Effector memory CD4-positive, alpha-beta T cell (primary cell): ENCODE measurements around the gene COQ10B.
"Not testable (repeated sequence)": the region's sequence is repeated elsewhere in the genome, so short reads cannot be mapped to it uniquely, and the experiment has no call there.

Experiments used
- DNase-seq, 3 donors: peaks; one replicate each; pipeline ENCODE4 v3.0.0-alpha.2; 2020
- H3K27ac ChIP-seq: 2 replicates; pipeline ENCODE4 v1.7.0; 2013; ENCODE audit warnings: mild to moderate bottlenecking, low read length, moderate library complexity; ENCODE audit not compliant: insufficient read depth, poor library complexity, severe bottlenecking
- H3K27me3 ChIP-seq: replicated peaks from 2 replicates; pipeline ENCODE4 v1.7.0; 2013; ENCODE audit warnings: mild to moderate bottlenecking, low read length; ENCODE audit not compliant: insufficient read depth, control insufficient read depth, poor library complexity, severe bottlenecking
- H3K36me3 ChIP-seq: 2 replicates; pipeline ENCODE4 v1.7.0; 2013; ENCODE audit warnings: mild to moderate bottlenecking, low read length, moderate library complexity; ENCODE audit not compliant: control insufficient read depth, insufficient read depth
- H3K4me1 ChIP-seq: 2 replicates; pipeline ENCODE4 v1.7.0; 2013; ENCODE audit warnings: low read length, mild to moderate bottlenecking; ENCODE audit not compliant: control insufficient read depth, insufficient read depth, poor library complexity, severe bottlenecking
- H3K4me3 ChIP-seq: 2 replicates; pipeline ENCODE4 v1.7.0; 2013; ENCODE audit warnings: low read length, low read depth, mild to moderate bottlenecking; ENCODE audit not compliant: insufficient read depth, poor library complexity, severe bottlenecking
- H3K9me3 ChIP-seq: 2 replicates; pipeline ENCODE4 v1.7.0; 2013; ENCODE audit warnings: mild to moderate bottlenecking, low read length, moderate library complexity; ENCODE audit not compliant: control insufficient read depth

Gene COQ10B

DNA sequence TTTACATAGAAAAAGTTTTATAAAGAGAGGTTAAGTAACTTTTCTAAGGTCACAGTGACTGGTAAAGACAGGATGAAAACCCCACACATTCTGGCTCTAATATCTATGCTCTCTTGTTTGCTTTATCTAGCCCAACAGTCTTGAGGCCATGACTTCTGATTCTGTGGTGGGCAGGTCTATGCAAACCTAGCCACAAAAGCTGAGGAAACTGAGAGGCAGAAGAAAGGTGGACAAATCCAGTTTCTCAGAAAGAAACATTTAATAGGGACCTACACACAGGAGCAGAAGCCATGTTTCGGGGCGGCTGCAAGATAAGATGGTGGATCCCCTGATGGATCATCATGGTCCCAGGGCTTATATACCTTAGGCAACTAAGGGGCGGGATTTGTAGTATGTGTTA is 24.4 kb downstream of the COQ10B start:
- Histone ChIP-seq H3K27me3 (no peaks in the 10 kb centered on the region), H3K27ac (no peak overlapping the region), H3K4me3 (no peak overlapping the region), H3K36me3 (peaks cover 54% of the 10 kb centered on the region), H3K9me3 (no peaks in the 10 kb centered on the region), H3K4me1 (no peaks in the 10 kb centered on the region)
- DNase-seq: no peak

DNA sequence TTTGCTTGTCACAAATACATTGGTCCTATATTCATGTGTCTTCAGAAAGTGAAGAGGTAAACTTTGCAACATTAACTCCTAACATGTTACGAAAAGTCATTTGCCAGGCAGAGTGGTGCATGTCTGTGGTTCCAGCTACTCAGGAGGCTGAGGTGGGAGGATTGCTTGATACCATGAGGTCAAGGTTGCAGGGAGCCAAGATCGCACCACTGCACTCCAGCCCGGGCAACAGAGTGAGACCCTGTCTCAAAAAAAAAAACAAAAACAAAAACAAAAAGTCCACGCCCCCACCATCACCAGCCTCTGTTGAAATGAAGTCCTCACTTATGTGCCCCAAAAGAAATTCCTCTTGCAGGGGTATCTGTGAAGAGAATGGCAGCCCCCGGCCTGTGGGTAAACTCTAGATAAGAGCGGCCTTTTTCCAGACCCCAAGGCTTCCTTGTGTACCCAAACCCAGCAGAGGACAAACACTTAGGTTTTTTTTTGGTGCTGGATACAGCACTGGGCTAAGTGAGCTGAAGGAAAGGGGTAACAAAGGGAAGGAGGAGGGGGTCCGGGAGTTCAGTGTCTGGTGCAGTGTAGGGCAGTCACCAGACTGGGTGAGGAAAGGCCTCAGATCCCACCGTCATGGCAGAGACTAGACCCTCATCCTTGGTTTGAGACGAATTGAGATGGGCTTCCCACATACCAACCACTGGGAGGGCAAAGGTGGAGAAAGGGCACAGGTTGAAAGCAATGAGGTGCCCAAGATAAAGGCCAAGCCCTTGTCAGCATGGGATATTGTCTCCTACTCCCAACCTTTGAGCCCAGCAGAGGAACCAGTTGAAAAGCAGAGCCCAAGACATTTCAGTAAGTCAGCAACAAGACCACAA is 27.0 kb downstream of the COQ10B start:
- no peak overlapping the region for H3K4me3 ChIP-seq
- H3K36me3 ChIP-seq: peaks cover 34% of the 10 kb centered on the region
- peaks cover 6% of the 10 kb centered on the region for H3K9me3 ChIP-seq
- no peaks in the 10 kb centered on the region for H3K4me1 ChIP-seq
- no peak for DNase-seq
- no peaks in the 10 kb centered on the region for H3K27me3 ChIP-seq
- no peak overlapping the region for H3K27ac ChIP-seq

GRCh38 chr2:197484248-197484647 is 30.9 kb downstream of the COQ10B start:
- peaks cover 41% of the 10 kb centered on the region for H3K36me3 ChIP-seq

GRCh38 chr2:197486175-197486574 is 32.8 kb downstream of the COQ10B start:
- H3K9me3 ChIP-seq: peaks cover 6% of the 10 kb centered on the region
- no peaks in the 10 kb centered on the region for H3K4me1 ChIP-seq
- no peak overlapping the region for H3K27ac ChIP-seq
- H3K4me3 ChIP-seq: no peak overlapping the region
- peaks cover 48% of the 10 kb centered on the region for H3K36me3 ChIP-seq
- no peak for DNase-seq
- H3K27me3 ChIP-seq: no peaks in the 10 kb centered on the region

More at GRCh38 chr2:197484248-197484647, 30.9 kb downstream of the COQ10B start:
- not testable (repeated sequence) for H3K9me3 ChIP-seq, DNase-seq, H3K27ac ChIP-seq, H3K4me1 ChIP-seq, H3K27me3 ChIP-seq, H3K4me3 ChIP-seq

DNA sequence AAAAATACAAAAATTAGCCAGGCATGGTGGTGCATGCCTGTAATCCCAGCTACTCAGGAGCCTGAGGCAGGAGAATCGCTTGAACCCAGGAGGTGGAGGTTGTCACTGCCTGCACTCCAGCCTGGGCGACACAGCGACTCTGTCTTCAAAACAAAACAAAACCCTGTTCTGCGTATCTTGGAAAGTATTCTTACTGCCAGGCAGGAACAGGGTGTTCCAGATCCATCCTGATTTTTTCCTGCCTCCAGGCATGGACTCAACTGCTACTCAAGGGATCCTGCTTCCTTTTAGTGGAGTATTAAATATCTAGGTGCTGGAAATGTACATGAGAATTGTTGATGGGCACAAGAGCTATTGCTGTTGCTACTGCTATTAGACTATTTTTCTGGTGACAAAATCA is 34.0 kb downstream of the COQ10B start:
- H3K36me3 ChIP-seq: peaks cover 60% of the 10 kb centered on the region
- no peaks in the 10 kb centered on the region for H3K27me3 ChIP-seq
- H3K27ac ChIP-seq: no peak overlapping the region
- no peak overlapping the region for H3K4me3 ChIP-seq
- H3K4me1 ChIP-seq: no peaks in the 10 kb centered on the region
- DNase-seq: no peak
- H3K9me3 ChIP-seq: peaks cover 6% of the 10 kb centered on the region

DNA sequence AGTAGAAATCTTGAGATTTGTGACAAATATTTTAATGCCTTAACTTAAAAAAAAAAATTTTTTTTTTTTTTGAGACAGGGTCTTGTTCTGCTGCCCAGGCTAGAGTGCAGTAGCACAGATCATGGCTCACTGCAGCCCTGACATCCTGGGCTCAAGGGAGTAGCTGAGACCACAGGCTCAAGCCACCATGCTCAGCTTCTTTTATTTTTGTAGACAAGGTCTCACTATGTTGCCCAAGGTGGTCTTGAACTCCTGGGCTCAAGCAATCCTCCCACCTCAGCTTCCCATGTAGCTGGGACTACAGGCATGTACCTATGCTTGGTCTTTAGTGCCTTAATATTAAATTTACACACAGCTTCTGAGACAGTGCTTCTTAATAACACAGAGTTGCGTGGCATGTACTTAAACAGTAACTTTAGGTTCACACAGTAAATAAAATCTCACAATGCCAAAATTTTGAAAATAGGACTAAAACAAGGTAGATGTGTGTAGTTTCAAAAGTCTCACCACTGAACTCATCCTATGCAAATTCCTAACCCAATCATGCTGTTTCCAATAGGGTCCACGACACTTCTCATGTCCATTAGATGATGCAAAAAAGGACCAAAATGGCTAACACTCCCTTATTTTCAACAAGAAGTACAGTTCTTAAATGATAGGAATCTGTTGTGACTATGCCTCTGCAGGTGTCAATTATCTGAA is 42.2 kb downstream of the COQ10B start:
- no peak overlapping the region for H3K4me3 ChIP-seq
- no peak for DNase-seq
- H3K9me3 ChIP-seq: no peaks in the 10 kb centered on the region
- H3K27me3 ChIP-seq: no peaks in the 10 kb centered on the region
- no peak overlapping the region for H3K27ac ChIP-seq
- H3K4me1 ChIP-seq: peaks cover 23% of the 10 kb centered on the region
- H3K36me3 ChIP-seq: peaks cover 53% of the 10 kb centered on the region

GRCh38 chr2:197496695-197497094 is 43.3 kb downstream of the COQ10B start:
- DNase-seq: no peak
- H3K9me3 ChIP-seq: no peaks in the 10 kb centered on the region
- no peak overlapping the region for H3K4me3 ChIP-seq
- no peak overlapping the region for H3K27ac ChIP-seq
- no peaks in the 10 kb centered on the region for H3K27me3 ChIP-seq
- peaks cover 42% of the 10 kb centered on the region for H3K36me3 ChIP-seq
- H3K4me1 ChIP-seq: peaks cover 23% of the 10 kb centered on the region

DNA sequence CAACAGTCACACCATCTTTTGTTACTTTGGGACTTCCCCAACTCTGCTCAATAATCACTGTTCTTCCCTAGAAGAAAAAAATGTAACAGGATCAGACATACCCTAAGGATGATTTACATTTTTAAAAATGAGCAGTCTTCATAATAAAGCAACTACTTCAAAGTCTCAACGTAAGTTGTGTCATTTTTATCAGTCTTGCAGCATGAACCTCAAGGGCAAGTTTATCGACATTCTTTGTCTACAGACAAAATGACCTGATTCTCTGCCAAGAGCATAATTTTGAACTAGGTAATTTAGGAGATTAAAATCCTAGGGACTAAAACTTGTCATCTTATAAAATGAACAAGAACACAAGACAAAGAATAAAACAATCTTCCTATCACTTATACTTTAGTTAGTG is 44.0 kb downstream of the COQ10B start:
- DNase-seq: no peak

GRCh38 chr2:197498235-197498936 is 45.0 kb downstream of the COQ10B start:
- peak overlapping the region; percentile 83 for H3K4me3 ChIP-seq
- H3K27ac ChIP-seq: peak overlapping the region; percentile 89
- H3K4me1 ChIP-seq: peaks cover 23% of the 10 kb centered on the region
- peaks cover 26% of the 10 kb centered on the region for H3K36me3 ChIP-seq
- no peaks in the 10 kb centered on the region for H3K9me3 ChIP-seq
- DNase-seq: no peak
- H3K27me3 ChIP-seq: no peaks in the 10 kb centered on the region

More for the DNA sequence above, 44.0 kb downstream of the COQ10B start:
- Histone ChIP-seq H3K27me3 (no peaks in the 10 kb centered on the region), H3K9me3 (no peaks in the 10 kb centered on the region), H3K4me1 (peaks cover 23% of the 10 kb centered on the region), H3K27ac (no peak overlapping the region), H3K4me3 (no peak overlapping the region), H3K36me3 (peaks cover 36% of the 10 kb centered on the region)
